DND-41 (cell line): Measurements from ENCODE around the gene FASN.

Experiments used
- EZH2 ChIP-seq: IDR thresholded peaks from 3 replicates; pipeline ENCODE4 v1.6.1; 2012; ENCODE audit warnings: borderline replicate concordance, low read depth, mild to moderate bottlenecking, moderate library complexity, low read length, inconsistent platforms; ENCODE audit not compliant: severe bottlenecking
- TF ChIP-seq, protein P1 (sequence below): IDR thresholded peaks from 2 replicates; pipeline ENCODE4 v1.5.1; 2012; ENCODE audit warnings: borderline replicate concordance, low read length, moderate library complexity, mild to moderate bottlenecking; ENCODE audit not compliant: poor library complexity, severe bottlenecking; ENCODE audit errors: extremely low read depth

DNA sequence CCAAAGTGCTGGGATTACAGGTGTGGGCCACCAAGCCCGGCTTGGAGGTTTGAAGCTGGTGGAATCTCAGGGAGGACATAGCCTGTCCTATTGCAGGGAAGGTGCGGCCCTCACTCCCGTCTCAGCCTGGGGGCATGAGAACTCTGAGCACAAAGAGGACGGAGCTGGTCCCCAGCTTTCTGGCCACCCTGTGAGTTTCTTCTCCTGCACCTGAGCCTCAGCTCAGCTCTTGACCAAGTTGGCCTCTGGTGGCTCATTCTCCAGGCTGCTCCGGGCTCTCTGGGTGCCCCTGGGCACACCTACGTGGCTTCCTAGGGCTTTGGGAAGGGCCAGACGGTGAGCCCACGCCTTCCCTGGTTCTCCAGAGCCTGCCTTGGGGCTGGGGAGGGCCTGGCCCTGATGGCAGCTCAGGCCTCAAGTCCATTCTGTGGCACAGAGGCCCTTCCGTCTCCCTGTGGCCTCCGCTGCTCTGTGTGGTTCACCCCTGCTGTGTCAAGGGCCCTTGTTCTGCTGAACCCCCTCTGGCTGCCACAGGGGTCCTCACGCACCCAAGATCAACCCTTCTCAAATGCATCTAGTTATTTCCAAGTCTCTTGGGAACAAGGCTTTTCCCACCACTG lies 6.9 kb upstream of the FASN start:
- TF ChIP-seq, protein P1, sequence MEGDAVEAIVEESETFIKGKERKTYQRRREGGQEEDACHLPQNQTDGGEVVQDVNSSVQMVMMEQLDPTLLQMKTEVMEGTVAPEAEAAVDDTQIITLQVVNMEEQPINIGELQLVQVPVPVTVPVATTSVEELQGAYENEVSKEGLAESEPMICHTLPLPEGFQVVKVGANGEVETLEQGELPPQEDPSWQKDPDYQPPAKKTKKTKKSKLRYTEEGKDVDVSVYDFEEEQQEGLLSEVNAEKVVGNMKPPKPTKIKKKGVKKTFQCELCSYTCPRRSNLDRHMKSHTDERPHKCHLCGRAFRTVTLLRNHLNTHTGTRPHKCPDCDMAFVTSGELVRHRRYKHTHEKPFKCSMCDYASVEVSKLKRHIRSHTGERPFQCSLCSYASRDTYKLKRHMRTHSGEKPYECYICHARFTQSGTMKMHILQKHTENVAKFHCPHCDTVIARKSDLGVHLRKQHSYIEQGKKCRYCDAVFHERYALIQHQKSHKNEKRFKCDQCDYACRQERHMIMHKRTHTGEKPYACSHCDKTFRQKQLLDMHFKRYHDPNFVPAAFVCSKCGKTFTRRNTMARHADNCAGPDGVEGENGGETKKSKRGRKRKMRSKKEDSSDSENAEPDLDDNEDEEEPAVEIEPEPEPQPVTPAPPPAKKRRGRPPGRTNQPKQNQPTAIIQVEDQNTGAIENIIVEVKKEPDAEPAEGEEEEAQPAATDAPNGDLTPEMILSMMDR, result no peak
- TF ChIP-seq EZH2, result no peak
